GM12878 (cell line): Measurements from ENCODE around the gene ZBTB49.

Source experiments
- CBFB ChIP-seq: IDR thresholded peaks from 2 replicates; pipeline ENCODE4 v1.6.1; 2016; ENCODE audit warnings: antibody characterized with exemption, low read depth
- CBX5 ChIP-seq: sonication (generic); IDR thresholded peaks from 2 replicates; pipeline ENCODE4 v1.6.1; 2016; ENCODE audit warnings: low read depth, moderate library complexity, mild to moderate bottlenecking, inconsistent platforms
- CHD2 ChIP-seq: IDR thresholded peaks from 2 replicates; pipeline ENCODE4 v1.6.1; 2011; ENCODE audit warnings: low read depth, low read length, improper control_type of control experiment, borderline replicate concordance
- EP300 ChIP-seq, 2 experiments: fragments of 150-350 bp in 1 of 2; IDR thresholded peaks; 2 replicates each; pipeline ENCODE4 v1.6.1; 2011 to 2012; ENCODE audit warnings: low read depth in 2 of 2, low read length in 2 of 2, borderline replicate concordance in 1 of 2, improper control_type of control experiment in 1 of 2, inconsistent platforms in 1 of 2; ENCODE audit not compliant: control insufficient read depth in 1 of 2
- ESRRA ChIP-seq: IDR thresholded peaks from 2 replicates; pipeline ENCODE4 v1.6.1; 2012; ENCODE audit warnings: mild to moderate bottlenecking, low read length, improper control_type of control experiment
- KDM1A ChIP-seq: fragments of 200-600 bp; sonication (generic); IDR thresholded peaks from 2 replicates; pipeline ENCODE4 v1.6.1; 2016; ENCODE audit warnings: borderline replicate concordance
- MEF2A ChIP-seq: IDR thresholded peaks from 2 replicates; pipeline ENCODE4 v1.6.1; 2011; ENCODE audit warnings: low read depth, mild to moderate bottlenecking, low read length, moderate library complexity; ENCODE audit not compliant: insufficient read depth
- MXI1 ChIP-seq: fragments of 150-350 bp; IDR thresholded peaks from 2 replicates; pipeline ENCODE4 v1.6.1; 2011; ENCODE audit warnings: low read depth, mild to moderate bottlenecking, inconsistent platforms, low read length, improper control_type of control experiment
- TAF1 ChIP-seq: IDR thresholded peaks from 2 replicates; pipeline ENCODE4 v1.6.1; 2011; ENCODE audit warnings: mild to moderate bottlenecking, low read depth, low read length, borderline replicate concordance
- TARDBP ChIP-seq: IDR thresholded peaks from 2 replicates; pipeline ENCODE4 v1.6.1; 2016; ENCODE audit warnings: borderline replicate concordance
- YY1 ChIP-seq: IDR thresholded peaks from 2 replicates; pipeline ENCODE4 v1.6.1; 2011; ENCODE audit warnings: low read depth, mild to moderate bottlenecking, low read length
- ZNF24 ChIP-seq: fragments of 450-650 bp; IDR thresholded peaks from 2 replicates; pipeline ENCODE4 v1.6.1; 2017; ENCODE audit warnings: antibody characterized with exemption, mild to moderate bottlenecking
- TF ChIP-seq, protein P1 (sequence below), 3 experiments: IDR thresholded peaks in 2 of 3; conservative IDR thresholded peaks in 1 of 3; 2 replicates each; pipeline ENCODE4 v1.5.1; 2011; ENCODE audit warnings: low read depth in 3 of 3, low read length in 3 of 3, mild to moderate bottlenecking in 3 of 3, control low read depth in 2 of 3, moderate library complexity in 2 of 3, inconsistent platforms in 1 of 3, mixed read lengths in 1 of 3; ENCODE audit not compliant: control insufficient read depth in 2 of 3, insufficient read depth in 1 of 3; ENCODE audit errors: extremely low read depth in 1 of 3

DNA sequence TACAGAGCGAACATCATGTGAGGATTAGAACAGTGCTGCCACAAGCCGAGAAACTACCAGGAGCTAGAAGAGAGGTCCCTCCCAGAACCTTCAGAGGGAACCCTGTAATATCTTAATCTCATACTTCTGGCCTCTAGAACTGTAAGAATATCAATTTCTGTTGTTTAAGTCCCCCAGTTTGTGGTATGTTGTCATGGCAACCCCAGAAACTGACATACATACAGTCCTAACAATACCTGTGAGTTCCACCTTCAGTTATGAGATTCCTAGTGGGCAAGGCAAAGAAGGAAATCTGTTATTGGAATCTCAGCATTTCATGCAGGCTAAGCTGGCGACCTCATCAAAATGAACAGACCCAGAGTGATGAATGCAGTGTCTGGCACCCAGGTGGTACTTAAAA lies 42.5 kb downstream of the ZBTB49 start:
- TF ChIP-seq MEF2A (no peak), CBX5 (no peak), TAF1 (no peak), EP300 (IDR thresholded peaks at IDR 0.05; ENCODE audit: borderline replicate concordance in 1 of 2, control insufficient read depth in 1 of 2, low read depth in 2 of 2, low read length in 2 of 2) (no peak), ZNF24 (no peak), KDM1A (no peak), CBFB (no peak), ESRRA (no peak), YY1 (no peak), TARDBP (no peak), CHD2 (no peak), MXI1 (no peak)
- TF ChIP-seq, protein P1, sequence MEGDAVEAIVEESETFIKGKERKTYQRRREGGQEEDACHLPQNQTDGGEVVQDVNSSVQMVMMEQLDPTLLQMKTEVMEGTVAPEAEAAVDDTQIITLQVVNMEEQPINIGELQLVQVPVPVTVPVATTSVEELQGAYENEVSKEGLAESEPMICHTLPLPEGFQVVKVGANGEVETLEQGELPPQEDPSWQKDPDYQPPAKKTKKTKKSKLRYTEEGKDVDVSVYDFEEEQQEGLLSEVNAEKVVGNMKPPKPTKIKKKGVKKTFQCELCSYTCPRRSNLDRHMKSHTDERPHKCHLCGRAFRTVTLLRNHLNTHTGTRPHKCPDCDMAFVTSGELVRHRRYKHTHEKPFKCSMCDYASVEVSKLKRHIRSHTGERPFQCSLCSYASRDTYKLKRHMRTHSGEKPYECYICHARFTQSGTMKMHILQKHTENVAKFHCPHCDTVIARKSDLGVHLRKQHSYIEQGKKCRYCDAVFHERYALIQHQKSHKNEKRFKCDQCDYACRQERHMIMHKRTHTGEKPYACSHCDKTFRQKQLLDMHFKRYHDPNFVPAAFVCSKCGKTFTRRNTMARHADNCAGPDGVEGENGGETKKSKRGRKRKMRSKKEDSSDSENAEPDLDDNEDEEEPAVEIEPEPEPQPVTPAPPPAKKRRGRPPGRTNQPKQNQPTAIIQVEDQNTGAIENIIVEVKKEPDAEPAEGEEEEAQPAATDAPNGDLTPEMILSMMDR (IDR thresholded peaks at IDR 0.05 in 2 of 3, conservative IDR thresholded peaks at IDR 0.05 in 1 of 3; ENCODE audit: control insufficient read depth in 2 of 3, extremely low read depth in 1 of 3, insufficient read depth in 1 of 3, low read depth in 3 of 3, low read length in 3 of 3) = no peak
